IMR-90 (cell line): ENCODE data around the gene UTP3. TPM values are rescaled to one million over a fixed set of nuclear protein-coding genes. Genes with fewer than 3 reads are reported as not detected.

Experiments used
- ATAC-seq: fragments of 200-7000 bp; cut with Tn5 transposase; 2 replicates; pipeline ENCODE4 v1.9.1; 2020; ENCODE audit warnings: low read depth, mild to moderate bottlenecking, moderate library complexity
- BruUV-seq: library from RNA; stranded (reverse); fragments of 400-500 nt; replicated peaks from 2 replicates; lab custom pipeline; 2021; lab: Mats Ljungman, UMichigan
- CTCF ChIA-PET: fragments of 300-600 bp; formaldehyde crosslinking; extraction: SDS; loops from one replicate; lab custom pipeline; 2021; ENCODE audit warnings: antibody characterized with exemption; lab: Yijun Ruan, JAX
- POLR2A ChIA-PET: fragments of 300-600 bp; sonication (Branson Sonifier 250); formaldehyde crosslinking; loops from one replicate; lab custom pipeline; 2022; ENCODE audit warnings: antibody characterized with exemption; ENCODE audit not compliant: unreplicated experiment; lab: Charles Lee
- DNase-seq: peaks from one replicate; pipeline ENCODE4 v3.0.0; 2013
- H2AFZ ChIP-seq: replicated peaks from 2 replicates; pipeline ENCODE3; 2013; ENCODE audit warnings: low read length, mild to moderate bottlenecking; ENCODE audit not compliant: poor library complexity
- H2AK5ac ChIP-seq: 2 replicates; pipeline ENCODE4 v1.6.1; 2013; ENCODE audit warnings: low read depth, low read length, inconsistent platforms
- H2AK9ac ChIP-seq: replicated peaks from 2 replicates; pipeline ENCODE3; 2013; ENCODE audit warnings: mild to moderate bottlenecking, low read depth, low read length, moderate library complexity; ENCODE audit not compliant: poor library complexity
- H2BK120ac ChIP-seq: 2 replicates; pipeline ENCODE4 v1.6.1; 2013; ENCODE audit warnings: low read depth, low read length, inconsistent platforms
- H2BK15ac ChIP-seq: 3 replicates; pipeline ENCODE4 v1.6.1; 2013; ENCODE audit warnings: low read depth, low read length, inconsistent platforms
- H2BK20ac ChIP-seq: 2 replicates; pipeline ENCODE4 v1.6.1; 2013; ENCODE audit warnings: low read depth, mild to moderate bottlenecking, inconsistent platforms, low read length, moderate library complexity
- H2BK5ac ChIP-seq: 2 replicates; pipeline ENCODE4 v1.6.1; 2013; ENCODE audit warnings: mild to moderate bottlenecking, low read depth, low read length, inconsistent platforms; ENCODE audit not compliant: poor library complexity, severe bottlenecking
- H3K14ac ChIP-seq: replicated peaks from 2 replicates; pipeline ENCODE4 v1.6.1; 2013; ENCODE audit warnings: low read depth, low read length, inconsistent platforms
- H3K18ac ChIP-seq: 2 replicates; pipeline ENCODE4 v1.6.1; 2013; ENCODE audit warnings: low read depth, low read length, control low read depth
- H3K23ac ChIP-seq: 2 replicates; pipeline ENCODE4 v1.6.1; 2013; ENCODE audit warnings: low read depth, low read length, inconsistent platforms
- H3K27ac ChIP-seq: 2 replicates; pipeline ENCODE4 v1.5.1; 2013; ENCODE audit warnings: mild to moderate bottlenecking, control low read depth, low read length; ENCODE audit not compliant: insufficient read depth
- H3K27me3 ChIP-seq: 2 replicates; pipeline ENCODE4 v1.6.1; 2013; ENCODE audit warnings: low read length; ENCODE audit not compliant: control insufficient read depth, insufficient read depth
- H3K36me3 ChIP-seq: 2 replicates; pipeline ENCODE4 v1.6.1; 2013; ENCODE audit warnings: low read length, mixed read lengths; ENCODE audit not compliant: control insufficient read depth, insufficient read depth
- H3K4ac ChIP-seq: 2 replicates; pipeline ENCODE4 v1.6.1; 2013; ENCODE audit warnings: low read depth, low read length, inconsistent platforms
- H3K4me1 ChIP-seq: 2 replicates; pipeline ENCODE4 v1.6.1; 2013; ENCODE audit warnings: low read length, mixed read lengths; ENCODE audit not compliant: control insufficient read depth, insufficient read depth
- H3K4me2 ChIP-seq: 2 replicates; pipeline ENCODE4 v1.6.1; 2013; ENCODE audit warnings: low read depth, mild to moderate bottlenecking, control low read depth, low read length, moderate library complexity
- H3K4me3 ChIP-seq: 2 replicates; pipeline ENCODE4 v1.5.1; 2013; ENCODE audit warnings: low read depth, mild to moderate bottlenecking, control low read depth, low read length, moderate library complexity; ENCODE audit not compliant: insufficient read depth
- H3K56ac ChIP-seq: 2 replicates; pipeline ENCODE4 v1.6.1; 2013; ENCODE audit warnings: low read length, inconsistent platforms; ENCODE audit not compliant: insufficient read depth; ENCODE audit errors: extremely low read depth
- H3K79me1 ChIP-seq, 2 experiments: 2 replicates each; pipeline ENCODE4 v1.6.1; 2013; ENCODE audit warnings: low read length in 2 of 2, inconsistent platforms in 1 of 2, low read depth in 1 of 2
- H3K9ac ChIP-seq: 2 replicates; pipeline ENCODE4 v1.6.1; 2013; ENCODE audit warnings: low read depth, low read length, control low read depth
- H3K9me1 ChIP-seq: 2 replicates; pipeline ENCODE4 v1.6.1; 2013; ENCODE audit warnings: low read length, inconsistent platforms; ENCODE audit not compliant: insufficient read depth
- H3K9me3 ChIP-seq: 2 replicates; pipeline ENCODE4 v1.6.1; 2013; ENCODE audit warnings: low read length; ENCODE audit not compliant: control insufficient read depth, insufficient read depth
- H4K20me1 ChIP-seq: 2 replicates; pipeline ENCODE4 v1.6.1; 2013; ENCODE audit warnings: low read length, inconsistent platforms; ENCODE audit not compliant: insufficient read depth
- H4K5ac ChIP-seq: 2 replicates; pipeline ENCODE4 v1.6.1; 2013; ENCODE audit warnings: mild to moderate bottlenecking, low read depth, low read length, control low read depth
- H4K8ac ChIP-seq, 2 experiments: 2 replicates each; pipeline ENCODE4 v1.6.1; 2013; ENCODE audit warnings: low read depth in 2 of 2, low read length in 2 of 2, control low read depth in 1 of 2, inconsistent platforms in 1 of 2
- H4K91ac ChIP-seq: 2 replicates; pipeline ENCODE4 v1.6.1; 2013; ENCODE audit warnings: low read depth, low read length, inconsistent platforms; ENCODE audit not compliant: insufficient read depth
- NFE2L2 ChIP-seq: fragments of 150-350 bp; IDR thresholded peaks from 2 replicates; pipeline ENCODE4 v1.6.1; 2016; ENCODE audit warnings: low read depth, mild to moderate bottlenecking, low read length
- POLR2A ChIP-seq: IDR thresholded peaks from 2 replicates; pipeline ENCODE4 v1.6.1; 2012; ENCODE audit warnings: mild to moderate bottlenecking, low read depth, low read length
- WGBS, 2 experiments: methylation state at CpG; one replicate each; pipeline versions ENCODE4 v1.1.5 to v1.1.7; 2013; ENCODE audit warnings: missing lambda C conversion rate in 2 of 2; ENCODE audit not compliant: insufficient read length in 1 of 2; ENCODE audit errors: extremely low coverage in 2 of 2; 5-methylcytosine and 5-hydroxymethylcytosine counted together
- dilution Hi-C: fragments of 300-500 bp; cut with HindIII; formaldehyde crosslinking; loops from one replicate; pipeline ENCODE4 v1.14.3; 2018; ENCODE audit warnings: low sequenced_read_pairs; ENCODE audit not compliant: unreplicated experiment
- in situ Hi-C: fragments of 300-500 bp; cut with MboI; formaldehyde crosslinking; loops from 3 replicates; pipeline ENCODE4 v1.14.3; 2019; ENCODE audit warnings: low sequenced_read_pairs, inconsistent platforms, mixed read lengths
- intact Hi-C: fragments of 100-400 bp; cut with micrococcal nuclease; formaldehyde crosslinking; loops from 2 replicates; pipeline ENCODE4 v1.10.0; 2022
- polyA plus RNA-seq, 3 experiments: library from polyadenylated mRNA; depleted of rRNA; stranded (reverse); fragments of >200 nt; gene quantifications; 2 replicates each; pipeline ENCODE4 v1.2.3, GENCODE V29; 2012; ENCODE audit warnings: low replicate concordance in 1 of 3
- total RNA-seq: library from RNA; depleted of rRNA; stranded (reverse); fragments of >200 nt; gene quantifications from 2 replicates; pipeline ENCODE4 v1.2.3, GENCODE V29; 2012

Gene UTP3
- total and polyA plus RNA-seq, 2 of the 4 experiments (the other 2 are of a cell fraction): 14.9 to 30.7 TPM

GRCh38 chr4:70713453-70714078 is 25.2 kb downstream of the UTP3 start:
- H3K4me3 ChIP-seq: no peak overlapping the region
- no peaks in the 10 kb centered on the region for H3K36me3 ChIP-seq
- no peak overlapping the region for H3K56ac ChIP-seq
- no peak overlapping the region for H3K18ac ChIP-seq
- H3K14ac ChIP-seq: no peak overlapping the region
- ATAC-seq (no peak), DNase-seq (no peak)
- TF ChIP-seq POLR2A (no peak), NFE2L2 (no peak)
- dilution Hi-C loops: no loop called here
- H3K4me2 ChIP-seq: no peak overlapping the region
- no peak overlapping the region for H4K5ac ChIP-seq
- H2AK9ac ChIP-seq: no peak overlapping the region
- 70% methylated on average over 2 of the region's 7 CpGs; no CpG with 5 or more reads in 1 of the 2 experiments for WGBS, 2 experiments
- no peak overlapping the region for H3K9ac ChIP-seq
- H3K9me1 ChIP-seq: peaks cover 14% of the 10 kb centered on the region
- H3K9me3 ChIP-seq: no peaks in the 10 kb centered on the region
- no peak overlapping the region for H3K23ac ChIP-seq
- H4K20me1 ChIP-seq: peaks cover 4% of the 10 kb centered on the region; the same call in 1 of the 2 replicates
- no peak overlapping the region for H3K27ac ChIP-seq
- no peaks in the 10 kb centered on the region for H3K4me1 ChIP-seq
- H2AK5ac ChIP-seq: no peak overlapping the region
- intact Hi-C loops: no loop called here
- POLR2A ChIA-PET: interaction anchor here (0.6 kb wide), 1 partner anchor 23 kb away, joined by 3 read pairs; no protein-coding TSS in a partner anchor
- in situ Hi-C loops: no loop called here
- H2BK20ac ChIP-seq: no peak overlapping the region
- no peaks in the 10 kb centered on the region for H3K27me3 ChIP-seq
- no peak overlapping the region for H2BK5ac ChIP-seq
- no peak overlapping the region for H2BK15ac ChIP-seq
- H3K79me1 ChIP-seq: peaks cover 14 to 58% of the 10 kb centered on the region in 2 experiments; a peak in 3 of 4 replicates
- H4K91ac ChIP-seq: no peak overlapping the region
- H3K4ac ChIP-seq: no peak overlapping the region
- no peak overlapping the region for H2BK120ac ChIP-seq
- no peak overlapping the region for H2AFZ ChIP-seq
- no peak overlapping the region for H4K8ac ChIP-seq
- CTCF ChIA-PET: interaction anchor here (0.7 to 1.6 kb wide), 2 partner anchors 8 to 22 kb away, joined by 3 to 4 read pairs; partner anchors contain the start of gene RUFY3
- BruUV-seq: no TSS peak
